Liver (tissue), 2 donors: Measurements from ENCODE around the gene FLAD1.

Source experiments
- ATF3 ChIP-seq: IDR thresholded peaks from 2 replicates; pipeline ENCODE4 v1.6.1; 2016; ENCODE audit warnings: antibody characterized with exemption
- JUND ChIP-seq, 2 donors: IDR thresholded peaks; 2 replicates each; pipeline ENCODE4 v1.6.1; 2016; ENCODE audit warnings: antibody characterized with exemption in 2 of 2
- donor health status: healthy.

- TF ChIP-seq ATF3 = no peak
- TF ChIP-seq JUND (IDR thresholded peaks at IDR 0.05) = no peak
These were observed 19.5 kb downstream of the FLAD1 start, which contains the start of gene ZBTB7B for GRCh38 chr1:155002464-155003226.
